Upper lobe of left lung (tissue), 4 donors: ENCODE measurements around the gene TM2D3.

Experiments used
- CTCF ChIP-seq, 6 experiments: fragments of 450-650 bp in 4 of 6; fragments of 200-600 bp in 2 of 6; sonication (generic) in 2 of 6; IDR thresholded peaks; one replicate each; pipeline ENCODE4 v1.5.1; 2016 to 2019; ENCODE audit warnings: antibody characterized with exemption in 6 of 6
- EP300 ChIP-seq, 4 donors: sonication (generic); formaldehyde crosslinking; IDR thresholded peaks; one replicate each; pipeline ENCODE4 v1.5.1; 2017; ENCODE audit warnings: antibody characterized with exemption in 4 of 4, control low read depth in 2 of 4
- POLR2A ChIP-seq, 4 donors: fragments of 450-650 bp; IDR thresholded peaks; one replicate each; pipeline ENCODE4 v1.5.1; 2016 to 2017; ENCODE audit warnings: antibody characterized with exemption in 4 of 4, mild to moderate bottlenecking in 2 of 4
- POLR2AphosphoS5 ChIP-seq, 2 donors: sonication (generic); formaldehyde crosslinking; IDR thresholded peaks; one replicate each; pipeline ENCODE4 v1.5.1; 2017; ENCODE audit warnings: antibody characterized with exemption in 2 of 2

GRCh38 chr15:101648356-101648755 is 3.8 kb downstream of the TM2D3 start:
- no peak for TF ChIP-seq CTCF (IDR thresholded peaks at IDR 0.05)
- no peak for TF ChIP-seq POLR2A (IDR thresholded peaks at IDR 0.05)
- no peak for TF ChIP-seq EP300 (IDR thresholded peaks at IDR 0.05)
- TF ChIP-seq POLR2AphosphoS5 (IDR thresholded peaks at IDR 0.05), result no peak
